Motor neuron (in vitro differentiated cells): ENCODE data around the gene QPRT. TPM values are rescaled to one million over a fixed set of nuclear protein-coding genes. Genes with fewer than 3 reads are reported as not detected.
A peak's percentile ranks its signal among the peaks of the same experiment; 100 is the strongest.
"Not testable (repeated sequence)": the region's sequence is repeated elsewhere in the genome, so short reads cannot be mapped to it uniquely, and the experiment has no call there.

Experiments used
- ATAC-seq, 8 experiments: fragments of 200-7000 bp; cut with Tn5 transposase; replicated peaks in 6 of 8; 2 replicates each; pipeline ENCODE4 v1.8.0; 2021; ENCODE audit warnings: mild to moderate bottlenecking in 8 of 8, moderate library complexity in 8 of 8
- H3K27ac ChIP-seq, 2 donors: fragments of 250-450 bp; sonication (Bioruptor Pico); 2 replicates each; pipeline ENCODE4 v1.9.0; 2021; ENCODE audit warnings: antibody characterized with exemption in 2 of 2, mild to moderate bottlenecking in 2 of 2, moderate library complexity in 1 of 2
- H3K4me1 ChIP-seq, 2 donors: fragments of 250-450 bp; sonication (Bioruptor Pico); replicated peaks in 1 of 2; 2 replicates each; pipeline ENCODE4 v1.6.1; 2021; ENCODE audit warnings: antibody characterized with exemption in 2 of 2, mild to moderate bottlenecking in 2 of 2, moderate library complexity in 1 of 2
- H3K4me3 ChIP-seq, 5 donors: fragments of 250-450 bp; sonication (Bioruptor Pico); 2 replicates each; pipeline ENCODE4 v1.9.0; 2021; ENCODE audit warnings: antibody characterized with exemption in 5 of 5, mild to moderate bottlenecking in 5 of 5, moderate library complexity in 4 of 5
- WGBS, 10 experiments: fragments of 450-650 bp; shearing (Covaris generic); methylation state at CpG; one replicate each; pipeline ENCODE4 v1.0.0; 2022; 5-methylcytosine and 5-hydroxymethylcytosine counted together
- in situ Hi-C, 9 experiments: fragments of 400-800 bp; cut with MboI; loops; one replicate each; pipeline ENCODE4 v1.15.0; 2021; ENCODE audit warnings: low sequenced_read_pairs in 9 of 9, low pct_unique_long_range_greater_than_20kb in 2 of 9; ENCODE audit not compliant: unreplicated experiment in 9 of 9
- total RNA-seq, 8 experiments: library from RNA; unstranded; fragments of 300-600 nt; gene quantifications; 2 replicates each; pipeline versions ENCODE4 v1.2.3 to v1.2.4, GENCODE V29; 2022

Gene QPRT
- total RNA-seq, 8 experiments from 2014 or later, result 37.7 to 133 (median 52.8) TPM

GRCh38 chr16:29684679-29685078 is 5.7 kb downstream of the QPRT start:
- ATAC-seq, result no peak
- no peak overlapping the region for H3K4me3 ChIP-seq
- in situ Hi-C loops, result no loop called here
- WGBS, 10 experiments, result 83 to 100% (median 100%) methylated on average over 1 to 6 of the region's 10 CpGs; no CpG with 5 or more reads in 5 of the 10 experiments
- H3K4me1 ChIP-seq, result peaks cover 12 to 14% of the 10 kb centered on the region in 2 donors
- no peak overlapping the region for H3K27ac ChIP-seq

DNA sequence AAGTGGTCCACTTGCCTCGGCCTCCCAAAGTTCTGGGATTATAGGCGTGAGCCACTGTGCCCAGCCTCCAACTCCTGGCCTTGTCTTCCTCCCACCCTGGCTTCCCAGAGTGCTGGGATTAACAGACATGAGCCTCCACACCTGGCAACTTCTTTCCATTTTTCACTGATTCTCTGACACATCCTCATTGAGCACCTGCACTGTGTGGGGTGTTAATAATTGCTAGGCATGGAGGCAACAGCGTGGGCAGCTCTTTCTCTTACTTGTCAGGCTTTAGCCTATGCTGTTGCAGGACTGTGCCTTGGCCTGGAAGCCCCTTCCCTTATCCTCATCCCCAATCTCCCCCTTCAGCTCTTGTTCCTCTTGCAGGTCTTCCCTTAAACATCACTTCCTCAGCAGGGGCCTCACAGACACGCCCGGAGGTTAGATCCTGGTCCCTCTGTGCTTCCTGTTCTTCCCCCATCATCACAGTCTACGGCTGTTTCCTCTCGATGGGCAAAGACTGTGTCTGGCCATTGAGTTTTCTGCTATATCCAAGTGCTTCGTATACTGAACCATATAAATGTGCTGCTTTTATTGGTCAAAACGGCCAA is 7.9 kb downstream of the QPRT start:
- in situ Hi-C loops, result no loop called here
- no peak for ATAC-seq
- H3K4me1 ChIP-seq, result no peaks in the 10 kb centered on the region
- WGBS, 10 experiments, result 52 to 100% (median 84%) methylated on average over 1 to 6 of the region's 9 CpGs; no CpG with 5 or more reads in 3 of the 10 experiments
- no peak overlapping the region for H3K4me3 ChIP-seq
- peak overlapping the region in 1 of 2 donors; percentile 41 for H3K27ac ChIP-seq

DNA sequence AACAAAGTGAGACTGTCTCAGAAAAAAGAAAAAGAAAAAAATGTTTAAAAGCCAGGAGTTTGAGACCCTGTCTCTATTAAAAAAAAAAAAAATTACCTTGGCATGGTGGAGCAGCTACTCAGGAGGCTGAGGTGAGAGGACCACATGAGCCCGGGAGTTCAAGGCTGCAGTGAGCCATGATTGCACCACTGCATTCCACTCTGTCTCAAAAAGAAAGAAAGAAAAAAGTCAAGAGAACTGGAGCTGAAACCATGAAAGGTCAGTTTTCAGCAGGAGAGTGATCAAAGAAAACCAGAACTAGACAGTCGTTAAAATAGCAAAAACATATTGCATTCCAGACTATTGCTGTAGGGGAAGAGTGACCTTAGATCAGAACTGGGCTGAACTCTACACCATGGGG is 8.8 kb downstream of the QPRT start:
- Histone ChIP-seq H3K4me3 (no peak overlapping the region), H3K4me1 (no peaks in the 10 kb centered on the region), H3K27ac (peak overlapping the region in 1 of 2 donors; percentile 63)
- WGBS, 10 experiments, result 34 to 100% (median 75%) methylated on average over 1 to 2 of the region's 2 CpGs; no CpG with 5 or more reads in 1 of the 10 experiments
- ATAC-seq, result no peak
- in situ Hi-C loops, result no loop called here

DNA sequence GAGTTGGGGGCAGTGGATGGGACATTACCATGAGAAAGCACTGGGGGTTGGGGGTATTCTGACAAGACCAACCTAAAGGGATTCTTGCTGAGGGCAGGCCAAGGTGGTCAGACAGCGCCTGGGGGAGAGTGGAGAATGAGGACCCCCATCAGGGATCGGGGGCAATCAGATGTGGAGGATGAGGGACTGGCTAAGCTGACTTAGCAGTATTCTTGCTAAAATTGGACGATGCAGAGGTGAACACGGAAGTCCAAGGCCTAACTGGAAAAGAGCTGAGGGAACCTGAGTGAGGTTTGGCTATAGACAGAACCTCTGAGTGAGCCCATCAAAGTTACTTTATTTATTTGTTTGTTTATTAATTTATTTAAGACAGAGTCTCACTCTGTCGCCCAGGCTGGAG is 9.2 kb downstream of the QPRT start:
- Histone ChIP-seq H3K4me3 (no peak overlapping the region), H3K27ac (no peak overlapping the region), H3K4me1 (no peaks in the 10 kb centered on the region)
- 38 to 100% (median 90%) methylated on average over 1 to 3 of the region's 5 CpGs; no CpG with 5 or more reads in 1 of the 10 experiments for WGBS, 10 experiments
- in situ Hi-C loops, result no loop called here
- no peak for ATAC-seq

GRCh38 chr16:29689490-29690351 is 10.7 kb downstream of the QPRT start:
- H3K27ac ChIP-seq, ATAC-seq, H3K4me1 ChIP-seq, in situ Hi-C loops, H3K4me3 ChIP-seq: not testable (repeated sequence)
- WGBS, 10 experiments, result 80 to 100% (median 95%) methylated on average over 1 to 18 of the region's 23 CpGs; no CpG with 5 or more reads in 1 of the 10 experiments

DNA sequence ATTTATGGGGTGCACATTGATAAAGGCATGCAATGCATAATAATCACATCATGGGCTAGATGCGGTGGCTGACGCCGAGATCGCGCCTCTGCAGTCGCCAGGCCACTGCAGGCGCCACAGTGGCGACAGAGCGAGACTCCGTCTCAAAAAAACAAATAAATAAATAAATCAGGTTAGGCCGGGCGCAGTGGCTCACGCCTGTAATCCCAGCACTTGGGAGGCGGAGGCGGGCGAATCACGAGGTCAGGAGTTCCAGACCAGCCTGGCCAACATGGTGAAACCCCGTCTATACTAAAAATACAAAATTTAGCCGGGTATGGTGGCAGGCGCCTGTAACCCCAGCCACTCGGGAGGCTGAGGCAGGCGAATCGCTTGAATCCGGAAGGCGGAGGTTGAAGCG is 13.6 kb downstream of the QPRT start:
- WGBS, 10 experiments, result 91 to 100% (median 98%) methylated on average over 5 to 18 of the region's 26 CpGs; no CpG with 5 or more reads in 3 of the 10 experiments
- H3K4me1 ChIP-seq, in situ Hi-C loops, ATAC-seq, H3K4me3 ChIP-seq, H3K27ac ChIP-seq: not testable (repeated sequence)

GRCh38 chr16:29694384-29695195 is 15.6 kb downstream of the QPRT start:
- in situ Hi-C loops, result no loop called here
- H3K4me1 ChIP-seq, result no peaks in the 10 kb centered on the region
- no peak overlapping the region for H3K27ac ChIP-seq
- WGBS, 10 experiments, result 90% methylated on average over 2 of the region's 41 CpGs; no CpG with 5 or more reads in 9 of the 10 experiments
- no peak for ATAC-seq
- H3K4me3 ChIP-seq, result no peak overlapping the region

DNA sequence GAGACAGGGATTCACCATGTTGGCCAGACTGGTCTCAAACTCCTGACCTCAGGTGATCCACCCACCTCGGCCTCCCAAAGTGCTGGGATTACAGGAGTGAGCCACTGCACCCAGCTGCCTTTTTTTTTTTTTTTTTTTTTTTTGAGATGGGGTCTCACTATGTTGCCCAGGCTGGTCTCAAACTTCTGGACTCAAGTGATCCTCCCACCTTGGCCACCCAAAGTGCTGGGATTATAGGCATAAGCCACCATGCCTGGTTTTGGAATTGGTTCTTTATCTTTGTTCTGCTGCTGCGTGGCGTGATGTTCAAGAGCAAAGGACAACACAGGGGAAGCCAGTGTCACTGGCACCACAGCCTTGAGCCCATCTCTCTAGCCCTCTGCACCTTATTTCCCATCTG is 16.7 kb downstream of the QPRT start:
- ATAC-seq, in situ Hi-C loops, H3K27ac ChIP-seq, H3K4me1 ChIP-seq, H3K4me3 ChIP-seq: not testable (repeated sequence)
- 96 to 100% (median 100%) methylated on average over 1 to 3 of the region's 3 CpGs; no CpG with 5 or more reads in 6 of the 10 experiments for WGBS, 10 experiments

- WGBS, 10 experiments, result 0 to 100% (median 97%) methylated on average over 1 to 4 of the region's 21 CpGs; no CpG with 5 or more reads in 6 of the 10 experiments
- Histone ChIP-seq H3K4me3 (no peak overlapping the region), H3K4me1 (peaks cover 4 to 5% of the 10 kb centered on the region in 2 donors), H3K27ac (no peak overlapping the region)
- in situ Hi-C loops, result no loop called here
- no peak for ATAC-seq
Observed at GRCh38 chr16:29696881-29697331, 17.9 kb downstream of the QPRT start.

- in situ Hi-C loops, result no loop called here
- no peak overlapping the region for H3K4me3 ChIP-seq
- no peak for ATAC-seq
- WGBS, 10 experiments, result 60 to 100% (median 95%) methylated on average over 1 to 5 of the region's 7 CpGs; no CpG with 5 or more reads in 6 of the 10 experiments
- no peak overlapping the region for H3K27ac ChIP-seq
- peaks cover 9 to 10% of the 10 kb centered on the region in 2 donors for H3K4me1 ChIP-seq
Observed at GRCh38 chr16:29697391-29697790, 18.4 kb downstream of the QPRT start.

DNA sequence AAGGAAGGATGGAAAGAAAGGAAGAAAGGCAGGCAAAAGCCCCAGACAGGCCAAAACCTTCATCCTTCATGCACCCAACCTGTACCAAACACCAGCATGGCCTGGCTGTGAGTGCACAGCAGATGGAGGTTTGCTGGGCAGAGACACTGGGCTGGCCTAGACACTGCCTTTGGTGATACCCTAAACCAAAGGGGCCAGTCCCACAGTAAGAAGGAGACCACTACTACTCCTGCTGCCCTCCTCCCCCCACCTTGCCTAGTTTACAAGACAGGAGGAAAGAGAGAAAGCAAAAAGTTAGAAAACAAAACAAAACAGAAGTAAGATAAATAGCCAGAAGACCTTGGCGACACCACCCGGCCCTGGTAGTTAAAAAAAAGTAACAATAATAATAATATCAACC is 19.1 kb downstream of the QPRT start:
- no peak overlapping the region for H3K4me3 ChIP-seq
- WGBS, 10 experiments, result 0 to 100% (median 86%) methylated on average over 2 of the region's 2 CpGs; no CpG with 5 or more reads in 5 of the 10 experiments
- H3K4me1 ChIP-seq, result peaks cover 12 to 14% of the 10 kb centered on the region in 2 donors
- in situ Hi-C loops, result no loop called here
- ATAC-seq, result no peak
- no peak overlapping the region for H3K27ac ChIP-seq

DNA sequence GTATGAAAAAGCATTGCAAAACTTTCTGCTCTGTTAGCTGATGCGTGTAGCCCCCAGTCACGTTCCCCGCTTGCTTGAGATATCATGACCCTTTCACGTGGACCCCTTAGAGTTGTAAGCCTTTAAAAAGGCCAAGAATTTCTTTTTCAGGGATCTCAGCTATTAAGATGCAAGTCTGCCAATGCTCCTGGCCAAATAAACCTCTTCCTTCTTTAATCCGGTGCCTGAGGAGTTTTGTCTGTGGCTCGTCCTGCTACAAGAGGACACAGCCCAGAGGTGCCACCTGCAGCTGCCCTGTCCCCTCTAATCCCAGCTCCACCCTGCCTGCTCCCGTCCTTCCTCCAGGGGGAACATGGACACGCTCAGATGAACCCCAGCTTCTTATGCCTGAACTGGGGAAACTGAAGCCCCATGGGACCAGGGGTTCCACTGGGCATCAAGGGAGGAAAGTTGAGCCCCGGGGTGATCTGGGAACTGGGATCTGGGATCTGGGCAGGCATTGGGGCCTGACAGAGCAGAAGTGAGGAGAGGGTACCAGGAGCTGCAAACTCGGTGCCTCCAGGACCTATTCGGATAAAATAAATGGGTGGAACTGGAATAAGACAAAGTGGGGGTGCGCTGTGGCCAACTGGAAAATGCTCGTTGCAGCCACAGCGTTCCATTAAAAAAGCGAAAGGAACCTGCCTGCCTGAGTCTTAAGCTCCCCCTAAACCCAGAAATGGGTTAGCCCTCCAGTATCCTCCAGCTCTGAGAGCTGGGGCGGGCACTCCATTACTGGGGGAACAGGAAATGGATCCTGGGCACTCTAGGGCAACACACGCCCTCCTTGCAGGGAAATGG is 19.7 kb downstream of the QPRT start:
- WGBS, 10 experiments, result 43 to 100% (median 90%) methylated on average over 4 to 14 of the region's 17 CpGs
- peak in 2 of 8 experiments; percentile 4 to 6 for ATAC-seq
- H3K4me1 ChIP-seq, result peaks cover 12 to 14% of the 10 kb centered on the region in 2 donors
- H3K27ac ChIP-seq, result no peak overlapping the region
- in situ Hi-C loops, result no loop called here
- H3K4me3 ChIP-seq, result no peak overlapping the region
